Testis (tissue), 2 donors: ENCODE measurements around the gene PROK1.
A peak's percentile ranks its signal among the peaks of the same experiment; 100 is the strongest.

ENCODE experiments used
- POLR2A ChIP-seq: fragments of 450-650 bp; IDR thresholded peaks from one replicate; pipeline ENCODE4 v1.6.1; 2017; ENCODE audit warnings: antibody characterized with exemption, mild to moderate bottlenecking, moderate library complexity
- TF ChIP-seq, protein P1 (sequence below), 3 experiments: fragments of 450-650 bp in 2 of 3; fragments of 200-600 bp in 1 of 3; sonication (generic) in 1 of 3; IDR thresholded peaks; one replicate each; pipeline ENCODE4 v1.5.1; 2016 to 2019; ENCODE audit warnings: antibody characterized with exemption in 3 of 3, mild to moderate bottlenecking in 2 of 3, moderate library complexity in 1 of 3

DNA sequence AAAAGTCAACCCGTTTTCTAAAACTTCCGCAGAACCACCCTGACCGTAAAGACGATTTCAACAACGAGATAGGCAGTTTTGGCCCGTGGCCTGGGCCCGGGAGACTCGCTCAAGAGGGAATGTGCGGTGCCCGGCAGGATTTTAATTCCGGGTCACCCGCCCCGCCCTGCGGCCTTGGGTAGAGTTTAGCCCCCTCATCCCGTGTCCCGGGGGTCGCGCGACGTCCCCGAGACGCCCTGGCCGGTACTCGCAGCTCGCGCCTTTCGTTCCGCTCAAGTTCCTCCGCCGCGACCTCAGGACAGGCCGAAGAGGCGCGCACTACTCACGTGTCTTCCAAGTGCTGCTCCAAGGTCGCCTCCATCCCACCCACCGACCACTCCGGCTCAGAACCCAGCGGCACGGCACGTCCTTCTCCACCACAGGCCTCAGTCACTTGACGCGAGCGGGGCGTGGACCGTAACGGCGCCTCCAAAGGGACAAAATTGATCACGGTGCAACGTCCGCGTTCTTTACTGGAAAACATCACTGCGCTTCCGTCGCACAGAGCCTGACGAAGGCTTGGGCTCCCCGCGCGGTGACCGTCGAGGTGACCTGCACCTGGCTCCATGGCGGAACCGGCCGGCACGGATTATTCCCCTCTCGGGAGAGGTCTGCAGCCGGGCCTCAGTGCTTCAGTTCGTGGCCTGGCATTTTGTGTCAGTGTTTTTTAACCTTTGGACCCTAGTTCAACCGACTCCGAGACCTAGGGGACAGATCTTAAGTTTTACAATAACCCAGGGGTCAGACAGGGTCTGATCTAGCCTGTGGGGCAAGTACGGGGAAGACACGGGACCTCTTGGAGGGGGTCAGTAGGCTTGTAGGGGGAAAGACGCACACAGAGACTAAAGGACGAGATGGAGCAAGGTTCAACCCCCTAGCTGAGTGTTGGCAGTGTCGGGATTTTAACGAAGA is 43.4 kb upstream of the PROK1 start, which contains the start of gene LAMTOR5:
- TF ChIP-seq, protein P1, sequence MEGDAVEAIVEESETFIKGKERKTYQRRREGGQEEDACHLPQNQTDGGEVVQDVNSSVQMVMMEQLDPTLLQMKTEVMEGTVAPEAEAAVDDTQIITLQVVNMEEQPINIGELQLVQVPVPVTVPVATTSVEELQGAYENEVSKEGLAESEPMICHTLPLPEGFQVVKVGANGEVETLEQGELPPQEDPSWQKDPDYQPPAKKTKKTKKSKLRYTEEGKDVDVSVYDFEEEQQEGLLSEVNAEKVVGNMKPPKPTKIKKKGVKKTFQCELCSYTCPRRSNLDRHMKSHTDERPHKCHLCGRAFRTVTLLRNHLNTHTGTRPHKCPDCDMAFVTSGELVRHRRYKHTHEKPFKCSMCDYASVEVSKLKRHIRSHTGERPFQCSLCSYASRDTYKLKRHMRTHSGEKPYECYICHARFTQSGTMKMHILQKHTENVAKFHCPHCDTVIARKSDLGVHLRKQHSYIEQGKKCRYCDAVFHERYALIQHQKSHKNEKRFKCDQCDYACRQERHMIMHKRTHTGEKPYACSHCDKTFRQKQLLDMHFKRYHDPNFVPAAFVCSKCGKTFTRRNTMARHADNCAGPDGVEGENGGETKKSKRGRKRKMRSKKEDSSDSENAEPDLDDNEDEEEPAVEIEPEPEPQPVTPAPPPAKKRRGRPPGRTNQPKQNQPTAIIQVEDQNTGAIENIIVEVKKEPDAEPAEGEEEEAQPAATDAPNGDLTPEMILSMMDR (IDR thresholded peaks at IDR 0.05) = peak in 2 of 3 experiments; percentile 3 to 50
- peak; percentile 39 for TF ChIP-seq POLR2A
